ENCODE measurements around the gene NRG3. TPM values are rescaled to one million over a fixed set of nuclear protein-coding genes. Genes with fewer than 3 reads are reported as not detected.

The NRG3 gene
- total and polyA plus RNA-seq, 3 donors from 2014 or later: 2.7 to 3.9 (median 2.7) TPM

- no peak for DNase-seq
- H3K36me3 ChIP-seq (ENCODE audit: low read depth, missing control alignments): no peaks in the 10 kb centered on the region
- no peak overlapping the region for H3K27ac ChIP-seq
- no peak for TF ChIP-seq POLR2A (IDR thresholded peaks at IDR 0.05)
- no peak for TF ChIP-seq CTCF (IDR thresholded peaks at IDR 0.05)
- H3K27me3 ChIP-seq: no peaks in the 10 kb centered on the region
- H3K9me3 ChIP-seq: no peaks in the 10 kb centered on the region
- H3K4me3 ChIP-seq: no peak overlapping the region
- intact Hi-C loops (cut with DNase I; ENCODE audit: low total_unique reads): no loop called here
- no peaks in the 10 kb centered on the region for H3K4me1 ChIP-seq
- 77% methylated on average over 2 of the region's 2 CpGs for WGBS, 2 donors
These were observed 986.9 kb downstream of the NRG3 start for GRCh38 chr10:82861889-82862288.

- Histone ChIP-seq H3K9me3 (no peaks in the 10 kb centered on the region), H3K4me1 (no peaks in the 10 kb centered on the region), H3K27me3 (no peaks in the 10 kb centered on the region), H3K36me3 (ENCODE audit: low read depth, missing control alignments) (no peaks in the 10 kb centered on the region), H3K27ac (no peak overlapping the region), H3K4me3 (no peak overlapping the region)
- WGBS, 2 donors: 49 to 50% methylated on average over 1 of the region's 1 CpG
- intact Hi-C loops (cut with DNase I; ENCODE audit: low total_unique reads): no loop called here
- no peak for TF ChIP-seq CTCF (IDR thresholded peaks at IDR 0.05)
- TF ChIP-seq POLR2A (IDR thresholded peaks at IDR 0.05): no peak
- DNase-seq: no peak
These were observed 990.4 kb downstream of the NRG3 start for GRCh38 chr10:82865366-82865765.

- no peak overlapping the region for H3K4me3 ChIP-seq
- H3K9me3 ChIP-seq: no peaks in the 10 kb centered on the region
- no peaks in the 10 kb centered on the region for H3K27me3 ChIP-seq
- 80 to 81% methylated on average over 6 of the region's 6 CpGs for WGBS, 2 donors
- H3K36me3 ChIP-seq (ENCODE audit: low read depth, missing control alignments): no peaks in the 10 kb centered on the region
- no peak overlapping the region for H3K27ac ChIP-seq
- intact Hi-C loops (cut with DNase I; ENCODE audit: low total_unique reads): no loop called here
- H3K4me1 ChIP-seq: no peaks in the 10 kb centered on the region
- DNase-seq: no peak
- TF ChIP-seq CTCF (IDR thresholded peaks at IDR 0.05) (no peak), POLR2A (IDR thresholded peaks at IDR 0.05) (no peak)
These were observed 991.5 kb downstream of the NRG3 start for GRCh38 chr10:82866424-82867020.

- intact Hi-C loops (cut with DNase I; ENCODE audit: low total_unique reads): no loop called here
- no peaks in the 10 kb centered on the region for H3K36me3 ChIP-seq (ENCODE audit: low read depth, missing control alignments)
- WGBS, 2 donors: 90 to 92% methylated on average over 3 of the region's 3 CpGs
- H3K27me3 ChIP-seq: no peaks in the 10 kb centered on the region
- H3K4me3 ChIP-seq: no peak overlapping the region
- no peak overlapping the region for H3K27ac ChIP-seq
- DNase-seq: no peak
- no peaks in the 10 kb centered on the region for H3K4me1 ChIP-seq
- no peaks in the 10 kb centered on the region for H3K9me3 ChIP-seq
- TF ChIP-seq POLR2A (IDR thresholded peaks at IDR 0.05) (no peak), CTCF (IDR thresholded peaks at IDR 0.05) (no peak)
These were observed 992.1 kb downstream of the NRG3 start for GRCh38 chr10:82867056-82867455.

GRCh38 chr10:82874671-82875070, 999.7 kb downstream of the NRG3 start:
- no peak for TF ChIP-seq POLR2A (IDR thresholded peaks at IDR 0.05)
- no peak for TF ChIP-seq CTCF (IDR thresholded peaks at IDR 0.05)
- Histone ChIP-seq H3K9me3 (no peaks in the 10 kb centered on the region), H3K36me3 (ENCODE audit: low read depth, missing control alignments) (no peaks in the 10 kb centered on the region), H3K4me3 (no peak overlapping the region), H3K4me1 (no peaks in the 10 kb centered on the region), H3K27me3 (no peaks in the 10 kb centered on the region), H3K27ac (no peak overlapping the region)
- no peak for DNase-seq
- intact Hi-C loops (cut with DNase I; ENCODE audit: low total_unique reads): no loop called here
- 79% methylated on average over 1 of the region's 1 CpG for WGBS, 2 donors

Measured in testis (tissue), 3 donors.